IPS-18a (cell line): ENCODE results near the gene PHF8.

Experiments
- H3K27ac ChIP-seq: one replicate; pipeline ENCODE4 v1.5.1; 2013; ENCODE audit warnings: low read length
- H3K27me3 ChIP-seq: one replicate; pipeline ENCODE4 v1.6.1; 2013; ENCODE audit warnings: mild to moderate bottlenecking, low read length; ENCODE audit not compliant: control insufficient read depth, insufficient read depth
- H3K36me3 ChIP-seq: one replicate; pipeline ENCODE4 v1.6.1; 2013; ENCODE audit warnings: low read depth, low read length; ENCODE audit not compliant: control insufficient read depth
- H3K4me1 ChIP-seq: one replicate; pipeline ENCODE4 v1.6.1; 2013; ENCODE audit warnings: low read depth, low read length; ENCODE audit not compliant: control insufficient read depth
- H3K4me3 ChIP-seq: one replicate; pipeline ENCODE4 v1.5.1; 2013; ENCODE audit warnings: low read length
- H3K9ac ChIP-seq: one replicate; pipeline ENCODE4 v1.6.1; 2013; ENCODE audit warnings: mild to moderate bottlenecking, low read length, moderate library complexity
- H3K9me3 ChIP-seq: one replicate; pipeline ENCODE4 v1.6.1; 2013; ENCODE audit warnings: low read depth, low read length; ENCODE audit not compliant: control insufficient read depth

PHF8 gene

DNA sequence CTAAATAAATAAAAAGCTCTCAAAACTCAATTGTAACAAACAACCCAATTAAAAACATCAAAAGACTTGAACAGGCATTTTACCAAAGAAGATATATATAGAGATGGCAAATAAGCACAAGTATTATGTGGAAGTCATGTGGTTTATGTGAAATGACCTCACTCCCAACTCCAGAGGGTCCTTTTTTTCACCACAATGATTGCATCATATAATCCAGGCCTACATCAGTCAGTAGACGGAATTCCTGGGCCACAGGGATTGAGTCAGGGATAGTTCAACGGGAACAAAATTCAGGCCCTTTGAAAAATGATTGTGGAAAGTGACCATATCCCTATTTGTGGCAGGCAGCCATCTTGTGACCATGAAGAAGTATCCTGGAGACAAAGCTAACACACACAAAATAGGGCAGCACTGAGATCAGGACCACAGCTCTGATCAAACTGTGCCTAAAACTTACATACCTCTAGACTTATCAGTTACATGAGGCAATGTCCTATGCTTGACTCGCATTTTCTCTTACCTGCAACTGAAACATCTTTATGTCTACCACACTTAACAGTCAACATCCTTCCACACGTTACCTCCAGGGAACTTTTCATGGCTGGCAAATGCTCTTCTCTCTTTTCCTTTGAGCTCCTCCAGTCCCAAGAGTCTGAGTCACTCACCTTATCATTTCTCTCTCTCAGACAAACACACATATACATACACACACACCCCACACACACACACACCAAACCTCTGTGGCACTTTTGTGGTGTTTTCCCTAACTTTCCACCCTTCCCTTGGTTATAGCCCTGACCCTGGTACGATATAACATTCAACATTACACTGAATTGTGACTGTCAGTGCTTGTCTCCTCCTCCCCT lies 113.5 kb downstream of the PHF8 start:
- Histone ChIP-seq H3K9ac (no peak overlapping the region), H3K4me1 (no peaks in the 10 kb centered on the region), H3K27ac (no peak overlapping the region), H3K27me3 (no peaks in the 10 kb centered on the region), H3K36me3 (no peaks in the 10 kb centered on the region), H3K9me3 (peaks cover 13% of the 10 kb centered on the region), H3K4me3 (no peak overlapping the region)

DNA sequence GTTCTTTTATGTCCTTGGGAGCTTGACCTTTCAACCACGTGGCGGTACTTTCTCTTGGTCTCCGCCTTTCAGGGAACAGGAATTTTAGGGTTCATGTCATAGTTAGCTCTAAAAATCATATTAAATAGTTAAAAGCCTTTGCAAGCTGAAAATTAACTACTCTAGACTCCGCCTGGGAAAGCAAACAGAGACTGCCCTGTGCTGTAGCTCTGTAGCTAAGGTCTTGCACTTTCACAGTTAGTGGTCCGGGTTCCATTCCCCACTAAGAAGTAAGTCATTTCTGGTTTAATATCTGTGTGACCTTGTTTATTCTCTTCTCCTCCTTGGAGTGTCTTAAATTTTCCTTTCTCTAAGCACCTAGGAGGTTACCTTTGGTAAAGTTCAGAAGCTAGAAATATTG lies 118.2 kb downstream of the PHF8 start:
- Histone ChIP-seq H3K9me3 (peaks cover 13% of the 10 kb centered on the region), H3K4me1 (no peaks in the 10 kb centered on the region), H3K4me3 (no peak overlapping the region), H3K9ac (no peak overlapping the region), H3K27ac (no peak overlapping the region), H3K27me3 (no peaks in the 10 kb centered on the region), H3K36me3 (no peaks in the 10 kb centered on the region)

DNA sequence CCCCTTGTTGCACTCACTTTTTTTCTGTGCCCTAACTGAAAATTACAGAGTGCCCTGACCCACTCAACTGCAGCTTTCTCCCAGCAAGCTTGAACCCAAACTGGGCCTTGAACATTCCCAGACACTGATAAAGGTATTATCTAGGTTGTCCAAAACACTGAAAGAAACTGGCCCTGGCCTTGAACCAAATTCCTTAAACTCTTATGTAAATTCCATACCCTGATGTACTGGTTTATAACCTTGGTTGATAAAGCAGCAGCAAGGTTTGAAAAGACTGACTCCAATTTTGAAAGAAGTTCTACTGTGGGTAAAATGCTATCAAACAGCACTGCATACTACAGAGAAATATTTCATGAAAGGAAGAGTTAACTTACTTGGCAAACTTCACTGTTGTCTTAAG lies 125.6 kb downstream of the PHF8 start:
- no peak overlapping the region for H3K4me3 ChIP-seq
- no peaks in the 10 kb centered on the region for H3K27me3 ChIP-seq
- peaks cover 10% of the 10 kb centered on the region for H3K9me3 ChIP-seq
- no peaks in the 10 kb centered on the region for H3K4me1 ChIP-seq
- H3K36me3 ChIP-seq, result no peaks in the 10 kb centered on the region
- H3K9ac ChIP-seq, result no peak overlapping the region
- H3K27ac ChIP-seq, result no peak overlapping the region

DNA sequence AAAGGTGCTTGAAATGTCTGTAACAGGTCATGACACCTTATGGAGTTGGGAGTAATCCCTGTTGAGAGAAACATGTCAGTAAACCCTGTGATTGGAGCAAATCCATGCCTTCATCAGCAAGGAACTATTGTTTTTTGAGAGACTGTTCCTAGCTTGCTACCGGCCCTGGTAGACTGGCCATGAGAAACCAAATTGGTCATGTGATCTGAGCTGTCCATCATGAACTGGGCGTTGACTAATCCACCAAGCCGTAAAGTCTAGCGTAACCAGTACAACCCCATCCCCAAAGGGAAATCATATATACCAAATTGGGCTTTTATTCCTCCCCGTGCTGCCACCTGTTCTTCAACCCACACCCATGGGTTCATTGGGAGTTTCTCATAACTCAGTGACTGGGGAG lies 143.7 kb downstream of the PHF8 start:
- no peaks in the 10 kb centered on the region for H3K4me1 ChIP-seq
- no peaks in the 10 kb centered on the region for H3K36me3 ChIP-seq
- H3K9ac ChIP-seq, result no peak overlapping the region
- peaks cover 20% of the 10 kb centered on the region for H3K9me3 ChIP-seq
- H3K27ac ChIP-seq, result no peak overlapping the region
- no peak overlapping the region for H3K4me3 ChIP-seq
- H3K27me3 ChIP-seq, result no peaks in the 10 kb centered on the region

DNA sequence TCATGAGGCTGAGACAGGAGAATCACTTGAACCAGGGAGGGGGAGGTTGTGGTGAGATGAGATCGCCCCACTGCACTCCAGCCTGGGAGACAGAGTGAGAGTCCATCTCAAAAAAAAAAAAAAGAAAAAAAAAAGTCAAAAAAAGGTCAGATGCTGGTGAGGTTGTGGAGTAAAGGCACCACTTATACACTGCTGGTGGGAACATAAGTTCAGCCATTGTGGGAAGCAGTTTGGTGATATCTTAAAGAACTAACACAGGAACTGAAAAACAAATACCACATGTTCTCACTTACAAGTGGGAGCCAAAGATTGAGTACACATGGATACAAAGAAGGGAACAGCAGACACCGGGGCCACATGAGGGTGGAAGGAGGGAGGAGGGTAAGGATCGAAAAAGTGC lies 149.0 kb downstream of the PHF8 start:
- H3K27me3 ChIP-seq, result no peaks in the 10 kb centered on the region
- no peaks in the 10 kb centered on the region for H3K4me1 ChIP-seq
- peaks cover 14% of the 10 kb centered on the region for H3K9me3 ChIP-seq
- H3K4me3 ChIP-seq, result no peak overlapping the region
- no peaks in the 10 kb centered on the region for H3K36me3 ChIP-seq
- H3K9ac ChIP-seq, result no peak overlapping the region
- no peak overlapping the region for H3K27ac ChIP-seq
